ENCODE measurements around the gene ZNF311.
"Not testable (repeated sequence)": the region's sequence is repeated elsewhere in the genome, so short reads cannot be mapped to it uniquely, and the experiment has no call there.

Gene ZNF311

DNA sequence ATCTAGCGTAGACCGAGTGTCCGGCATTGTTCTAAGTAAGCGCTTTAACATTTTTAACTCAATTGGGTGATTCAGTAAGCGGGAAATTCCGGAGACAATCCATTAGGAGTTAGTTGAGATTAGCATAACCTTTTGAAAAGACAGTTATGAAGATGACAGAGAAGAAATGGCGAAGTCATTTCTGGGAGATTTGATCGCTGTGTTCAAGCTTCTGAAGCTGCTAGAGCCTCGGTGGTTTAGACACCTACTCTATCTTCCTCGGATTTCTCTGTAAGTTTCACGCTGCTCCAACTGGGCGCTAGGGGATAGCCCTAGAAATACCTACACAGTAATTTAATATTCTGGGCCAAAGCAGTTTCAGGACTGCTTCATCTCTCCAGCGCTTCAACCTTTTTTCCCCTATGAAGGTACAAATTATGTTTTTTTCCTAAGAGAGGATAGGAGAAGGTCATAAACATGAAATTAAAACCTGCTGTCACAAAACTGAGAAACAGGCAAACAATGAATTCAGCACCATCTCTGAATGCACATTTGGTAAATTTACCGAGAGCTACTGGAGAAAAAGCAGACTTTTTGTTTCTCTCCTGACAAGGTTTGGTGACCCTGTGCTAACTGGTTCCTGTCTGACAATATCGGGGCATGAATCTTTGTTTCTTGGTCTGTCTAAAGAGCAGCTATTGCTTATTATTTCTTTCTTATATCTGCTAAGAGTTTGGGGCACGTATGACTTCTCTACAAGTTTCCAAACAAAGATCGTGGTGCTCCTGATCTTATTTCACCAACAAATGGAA lies 22.4 kb downstream of the ZNF311 start:
- FAIRE-seq: no peak
- DNase-seq (ENCODE audit: low spot score): peak; percentile 46

DNA sequence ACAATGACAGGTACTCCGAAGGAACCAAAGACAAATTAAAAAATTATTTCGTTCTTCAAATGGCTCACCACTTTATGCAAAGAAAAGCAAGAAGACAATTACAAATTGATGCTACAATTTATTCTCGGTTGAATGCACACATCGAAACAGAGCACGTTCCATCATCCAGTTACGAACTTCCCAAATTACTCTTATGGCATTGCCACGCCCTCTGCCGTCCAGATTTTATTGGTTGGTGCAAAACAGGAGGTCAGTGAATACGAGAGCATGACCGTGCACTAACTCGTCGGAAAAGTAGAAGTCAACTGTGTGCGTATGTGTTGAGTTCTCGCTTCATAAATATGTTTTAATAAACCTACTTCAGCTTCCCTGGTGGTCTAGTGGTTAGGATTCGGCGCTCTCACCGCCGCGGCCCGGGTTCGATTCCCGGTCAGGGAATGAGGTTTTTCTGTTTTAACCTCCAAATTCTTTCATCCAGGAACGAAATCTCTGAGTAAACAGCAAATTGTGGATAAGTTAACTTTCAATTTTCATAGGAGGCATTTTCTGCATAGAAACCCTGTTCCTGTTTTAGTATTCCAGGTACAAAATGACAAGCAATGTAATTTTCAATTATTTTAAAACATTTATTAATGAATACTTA lies 23.2 kb downstream of the ZNF311 start:
- FAIRE-seq (no peak), DNase-seq (ENCODE audit: low spot score) (peak; percentile 62)

DNA sequence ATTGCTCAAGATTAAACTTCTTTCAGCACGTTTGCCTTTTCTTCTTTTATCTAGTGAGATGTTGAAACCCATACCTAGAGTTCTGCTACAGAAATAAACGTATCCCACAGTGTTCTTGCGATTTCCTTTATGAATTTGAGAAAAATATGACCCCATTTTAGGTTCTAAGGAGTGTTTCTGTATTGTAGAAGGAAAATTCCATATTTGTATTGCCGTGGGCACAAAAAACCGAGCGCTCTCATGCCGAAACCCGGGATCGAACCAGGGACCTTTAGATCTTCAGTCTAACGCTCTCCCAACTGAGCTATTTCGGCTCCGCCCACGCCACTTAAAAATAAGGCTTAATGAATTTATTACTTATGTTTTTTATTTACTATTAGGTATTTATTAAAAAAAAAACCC lies 23.7 kb downstream of the ZNF311 start:
- DNase-seq (ENCODE audit: low spot score) (no peak), FAIRE-seq (no peak)

DNA sequence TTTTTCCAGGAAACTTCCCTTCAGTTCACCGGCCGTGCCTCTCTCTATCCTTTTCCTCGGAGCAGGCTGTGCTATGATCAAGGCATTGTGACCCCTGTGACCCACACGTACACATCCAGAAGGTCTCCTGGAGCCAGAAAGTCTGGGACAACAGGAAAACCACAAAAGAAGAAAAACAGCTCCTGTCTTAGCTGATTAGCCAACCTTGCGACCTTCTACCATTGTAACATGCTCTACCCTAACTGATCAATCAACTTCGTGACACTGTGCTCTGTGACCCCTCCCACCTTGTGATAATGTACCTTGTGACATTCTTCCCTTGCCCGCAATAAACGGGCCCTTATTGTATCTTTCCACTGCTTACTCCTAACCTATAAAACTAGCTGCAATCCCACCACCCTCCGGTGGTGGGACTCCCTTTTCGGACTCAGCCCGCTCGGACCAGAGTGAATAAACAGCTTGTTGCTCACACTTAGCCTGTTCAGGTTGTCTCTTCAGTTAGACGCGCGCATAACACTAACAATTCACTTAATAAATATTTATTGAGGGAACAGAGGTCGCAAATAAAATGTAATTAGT lies 24.2 kb downstream of the ZNF311 start:
- FAIRE-seq (peak; percentile 68), DNase-seq (ENCODE audit: low spot score) (peak; percentile 82)

DNA sequence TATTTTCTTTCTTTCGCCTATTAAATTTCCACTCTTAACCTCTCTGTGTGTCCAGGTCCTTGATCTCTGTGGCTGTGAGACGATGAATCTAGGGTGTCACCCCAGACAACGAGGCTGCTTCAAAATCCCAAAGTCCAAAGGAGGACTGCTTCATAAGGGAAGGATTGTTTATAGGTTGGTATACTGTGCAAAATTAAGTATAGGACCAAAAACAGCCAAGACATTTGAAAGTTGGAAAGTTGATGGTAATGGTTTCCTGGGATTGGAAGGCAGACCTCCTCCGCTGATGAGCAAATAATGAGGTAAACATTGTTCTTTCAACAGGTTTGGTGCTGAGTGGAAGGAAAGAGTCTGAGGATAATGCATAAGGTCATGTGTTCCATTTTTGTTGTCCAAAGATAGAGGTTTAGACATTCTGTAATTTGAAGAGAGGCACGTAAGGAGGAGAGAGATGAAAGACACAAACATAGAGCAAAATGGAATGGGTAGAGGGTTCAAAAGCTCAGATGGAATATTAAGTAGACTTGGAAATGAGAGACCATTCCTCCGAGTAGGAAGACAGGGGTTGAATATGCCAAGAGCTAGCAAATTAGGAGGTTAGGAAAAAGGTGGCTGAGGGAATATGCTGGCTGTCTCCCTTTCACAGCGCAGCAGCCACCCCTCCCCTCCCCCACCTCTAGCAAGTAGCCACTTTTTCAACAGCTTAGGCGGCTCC lies 24.8 kb downstream of the ZNF311 start:
- DNase-seq (ENCODE audit: low spot score) (no peak), FAIRE-seq (no peak)

DNA sequence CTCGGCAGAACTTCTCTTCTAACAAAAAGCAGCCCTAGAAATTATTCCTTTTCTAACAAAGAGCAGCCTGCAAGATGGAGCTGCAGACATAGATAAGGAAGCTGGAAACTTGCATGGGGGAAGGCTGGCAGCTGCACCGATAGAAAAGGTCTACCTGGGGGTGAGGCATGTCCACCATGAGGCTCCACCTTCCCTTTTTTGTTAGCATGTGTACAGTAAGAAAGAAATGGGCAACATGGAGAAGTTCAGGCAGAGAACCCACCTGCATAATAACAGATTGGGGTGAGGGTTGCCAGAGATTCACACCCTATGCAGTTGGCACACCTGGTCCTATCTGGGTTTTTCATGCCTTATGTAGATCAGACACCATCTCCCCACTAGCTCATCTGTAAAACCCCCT lies 25.4 kb downstream of the ZNF311 start:
- FAIRE-seq (no peak), DNase-seq (ENCODE audit: low spot score) (no peak)

DNA sequence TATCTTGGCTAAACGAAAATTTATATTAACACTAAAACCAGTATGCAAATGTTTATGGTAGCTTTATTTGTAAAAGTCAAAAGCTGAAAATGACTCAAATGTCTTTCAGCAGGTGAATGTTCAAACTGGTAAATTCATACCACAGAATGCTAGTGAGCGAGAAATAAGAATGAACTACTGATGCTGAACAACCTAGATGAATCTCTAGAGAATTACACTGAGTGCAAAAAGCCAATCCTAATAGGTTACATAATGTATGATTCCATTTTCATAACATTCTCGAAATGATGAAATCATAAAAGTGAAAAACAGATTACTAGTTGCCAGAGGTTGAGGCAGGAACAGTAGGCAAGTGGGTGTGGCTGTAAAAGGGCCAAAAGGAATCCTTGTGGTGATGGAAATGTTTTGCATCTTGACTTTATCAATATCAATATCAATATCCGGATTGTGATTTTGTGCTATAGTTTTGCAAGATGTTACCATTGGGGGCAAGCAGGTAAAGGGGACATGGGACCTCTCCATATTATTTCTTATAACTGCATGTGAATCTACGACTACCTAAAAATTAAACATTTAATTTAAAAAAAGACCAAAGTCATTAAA lies 26.1 kb downstream of the ZNF311 start:
- FAIRE-seq: no peak

DNA sequence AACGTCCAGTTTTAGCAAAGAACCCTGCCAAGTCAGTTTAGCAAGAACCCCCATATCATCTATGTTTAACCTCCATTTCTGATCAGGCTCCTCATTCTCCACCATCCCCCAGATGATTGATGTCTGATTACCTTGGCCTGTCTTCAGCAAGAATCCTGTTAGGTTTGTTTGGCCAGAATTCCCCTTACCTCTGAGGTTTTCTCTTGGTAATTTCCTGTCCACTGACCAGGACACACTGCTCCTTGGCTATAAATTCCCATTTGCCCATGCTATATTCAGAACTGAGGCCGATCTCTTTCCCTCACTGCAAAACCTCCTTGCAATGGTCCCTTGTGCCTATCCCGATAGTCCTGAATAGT lies 27.0 kb downstream of the ZNF311 start:
- FAIRE-seq (no peak), DNase-seq (ENCODE audit: low spot score) (no peak)

More for the DNA sequence above, 26.1 kb downstream of the ZNF311 start:
- no peak for DNase-seq (ENCODE audit: low spot score)

DNA sequence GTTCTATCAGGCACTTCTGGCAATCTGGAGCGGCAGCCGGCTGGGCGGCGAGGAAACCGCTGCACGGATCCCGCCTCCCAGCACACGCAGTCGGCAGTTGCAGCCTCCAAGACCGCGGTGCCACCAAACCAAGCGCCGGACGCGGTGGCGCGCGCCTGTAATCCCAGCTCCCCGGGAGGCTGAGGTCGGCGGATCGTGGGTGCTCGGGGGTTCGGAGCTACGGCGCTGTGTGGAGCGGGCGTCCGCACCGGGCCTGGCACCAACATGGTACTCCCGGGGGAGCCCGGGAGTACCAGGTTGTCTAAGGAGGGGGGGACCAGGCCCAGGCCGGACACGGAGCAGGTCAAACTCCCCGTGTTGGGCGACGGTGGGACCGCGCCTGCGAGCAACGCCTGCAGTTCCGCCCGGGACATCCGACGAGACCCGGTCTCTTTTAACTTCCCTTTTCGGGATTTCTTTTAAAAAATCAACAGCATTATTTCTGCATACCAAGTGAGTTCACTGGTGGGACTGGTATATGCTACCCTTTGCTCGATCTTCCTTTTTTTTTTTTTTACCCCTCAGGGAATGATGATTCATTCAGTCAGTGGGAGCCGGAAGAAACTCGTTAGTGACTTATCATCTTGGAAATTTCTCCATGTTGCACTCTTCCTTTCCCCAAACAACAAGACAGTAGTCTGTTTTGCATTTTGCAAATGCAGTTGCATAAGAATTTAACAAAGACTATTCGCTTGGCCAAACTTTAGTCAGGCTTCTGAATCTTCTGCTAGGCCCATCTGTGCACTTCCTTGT lies 27.6 kb downstream of the ZNF311 start:
- no peak for FAIRE-seq
- DNase-seq (ENCODE audit: low spot score): no peak

DNA sequence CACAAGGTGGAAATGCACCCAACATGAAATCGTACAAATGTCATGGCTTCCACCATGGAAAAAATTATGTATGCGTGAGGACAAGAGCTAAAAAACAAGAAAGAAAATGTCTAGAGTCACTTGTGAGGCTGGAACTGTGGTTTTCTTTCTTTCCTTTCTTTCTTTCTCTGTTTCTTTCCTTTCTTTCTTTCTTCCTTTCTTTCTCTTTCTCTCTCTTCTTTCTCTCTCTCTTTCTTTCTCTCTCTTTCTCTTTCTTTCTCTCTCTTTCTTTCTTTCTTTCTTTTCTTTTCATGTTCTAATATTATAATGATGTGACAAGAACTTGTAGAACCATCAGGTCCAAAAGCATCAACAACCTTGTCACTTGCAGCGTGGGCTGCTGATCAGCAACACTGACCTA lies 28.4 kb downstream of the ZNF311 start:
- DNase-seq (ENCODE audit: low spot score) (no peak), FAIRE-seq (no peak)

DNA sequence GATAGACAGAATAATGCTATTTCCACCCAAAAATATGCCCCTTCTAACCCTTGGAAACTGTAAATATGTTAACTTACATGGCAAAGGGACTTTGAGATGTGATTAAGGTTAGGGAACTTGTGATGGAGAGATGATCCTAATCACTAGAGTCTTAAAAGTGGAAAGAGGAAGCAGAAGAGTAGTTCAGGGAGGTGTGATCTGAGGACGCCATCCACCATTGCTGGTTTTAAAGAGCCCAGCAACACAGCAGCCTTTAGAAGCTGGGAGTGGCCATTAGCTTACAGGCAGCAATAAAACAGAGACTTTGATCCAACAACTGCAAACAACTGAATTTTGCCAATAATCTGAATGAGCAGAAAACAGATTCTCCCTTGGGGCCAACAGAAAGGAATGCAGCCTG lies 30.6 kb downstream of the ZNF311 start:
- FAIRE-seq (no peak), DNase-seq (ENCODE audit: low spot score) (no peak)

DNA sequence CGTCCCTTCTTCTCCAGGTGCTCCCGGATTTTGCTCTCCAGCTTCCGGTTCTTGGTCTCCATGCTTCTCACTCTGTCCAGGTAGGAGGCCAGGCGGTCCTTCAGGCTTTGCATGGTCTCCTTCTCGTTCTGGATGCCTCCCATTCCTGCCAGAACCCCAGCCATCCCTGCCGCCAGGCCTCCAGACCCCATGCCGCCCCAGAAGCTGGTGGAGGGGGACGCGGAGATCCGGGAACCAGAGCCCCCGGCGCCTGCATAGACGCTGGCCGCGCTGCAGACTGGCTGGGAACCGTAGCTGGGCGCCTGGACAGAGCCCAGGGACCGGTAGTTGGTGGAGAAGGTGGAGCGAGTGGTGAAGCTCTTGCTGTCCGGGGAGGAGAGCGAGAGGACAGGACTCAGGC lies 35.1 kb downstream of the ZNF311 start:
- not testable (repeated sequence) for FAIRE-seq; DNase-seq (ENCODE audit: low spot score)

DNA sequence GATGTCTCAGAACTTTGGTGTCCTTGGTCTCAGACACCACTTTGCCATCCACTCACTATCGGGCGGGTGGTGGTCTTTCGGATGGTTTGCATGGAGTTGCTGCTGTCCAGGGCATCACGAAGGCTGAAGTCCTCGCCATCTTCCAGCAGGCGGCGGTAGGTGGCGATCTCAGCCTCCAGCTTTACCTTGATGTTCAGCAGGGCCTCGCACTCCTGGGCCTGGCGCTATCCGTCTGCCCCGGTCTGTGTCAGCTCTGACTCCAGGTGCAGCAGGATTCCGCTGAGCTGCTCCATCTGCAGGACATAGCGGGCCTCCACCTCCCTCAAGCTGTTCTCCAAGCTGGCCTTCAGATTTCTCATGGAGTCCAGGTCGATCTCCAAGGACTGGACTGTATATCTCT lies 36.0 kb downstream of the ZNF311 start:
- FAIRE-seq (no peak), DNase-seq (ENCODE audit: low spot score) (no peak)

DNA sequence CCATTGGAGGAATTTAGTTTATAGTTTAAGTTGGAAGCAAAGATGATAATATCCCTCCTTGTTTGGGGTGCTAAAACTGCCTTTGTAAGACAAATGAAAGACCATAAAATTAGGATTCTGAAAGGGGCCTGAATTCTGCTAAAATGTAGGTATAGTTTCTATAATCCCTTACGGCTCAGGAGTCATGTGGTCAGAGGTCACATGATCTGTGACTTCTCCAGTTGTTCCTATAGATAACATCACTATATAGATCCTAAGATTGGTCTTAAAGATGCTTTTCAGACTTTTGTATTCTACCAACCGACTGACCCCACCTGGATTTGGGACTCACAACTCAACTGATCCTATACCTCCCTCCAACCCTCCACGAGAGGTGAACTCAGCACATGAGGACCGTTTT lies 36.6 kb downstream of the ZNF311 start:
- no peak for FAIRE-seq
- DNase-seq (ENCODE audit: low spot score): no peak

DNA sequence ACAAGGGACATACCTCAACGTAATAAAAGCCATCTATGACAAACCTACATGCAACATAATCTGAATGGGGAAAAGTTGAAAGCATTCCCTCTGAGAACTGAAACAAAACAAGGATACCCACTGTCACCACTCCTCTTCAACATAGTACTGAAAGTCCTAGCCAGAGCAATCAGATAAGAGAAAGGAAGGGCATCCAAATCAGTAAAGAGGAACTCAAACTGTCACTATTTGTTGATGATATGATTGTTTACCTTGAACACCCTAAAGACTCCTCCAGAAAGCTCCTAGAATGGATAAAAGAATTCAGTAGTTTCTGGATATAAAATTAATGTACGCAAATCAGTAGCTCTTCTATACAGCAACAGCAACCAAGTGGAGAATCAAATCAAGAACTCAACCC lies 39.4 kb downstream of the ZNF311 start:
- no peak for DNase-seq (ENCODE audit: low spot score)

DNA sequence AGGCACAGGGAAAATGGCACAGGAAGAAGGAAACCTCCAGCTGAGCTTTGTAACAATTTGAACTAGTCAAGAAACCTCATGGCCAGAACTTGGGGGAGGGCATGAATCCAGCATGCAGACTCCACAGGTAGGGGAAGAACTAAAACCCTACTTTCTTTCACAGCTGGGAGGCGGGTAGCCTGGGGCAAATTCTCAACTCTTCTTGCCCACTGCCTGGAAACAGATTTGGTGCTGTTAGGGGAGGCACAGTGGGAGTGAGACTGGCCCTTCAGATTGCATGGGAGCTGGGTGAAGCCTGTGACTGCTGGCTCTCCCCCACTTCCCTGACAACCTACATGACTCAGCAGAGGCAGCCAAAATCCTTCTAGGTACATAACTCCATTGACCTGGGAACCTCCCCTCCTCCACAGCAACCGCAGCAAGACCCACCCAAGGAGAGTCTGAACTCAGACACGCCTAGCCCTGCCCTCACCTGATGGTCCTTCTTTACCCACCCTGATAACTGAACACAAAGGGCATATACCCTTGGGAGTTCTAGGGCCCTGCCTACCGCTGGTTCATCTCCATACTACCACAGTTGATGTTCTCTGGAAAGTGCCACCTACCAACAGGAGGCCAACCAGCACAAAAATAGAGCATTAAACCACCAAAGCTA lies 44.1 kb downstream of the ZNF311 start:
- peak; percentile 69 for FAIRE-seq
- DNase-seq (ENCODE audit: low spot score): no peak

More for the DNA sequence above, 39.4 kb downstream of the ZNF311 start:
- FAIRE-seq: no peak

DNA sequence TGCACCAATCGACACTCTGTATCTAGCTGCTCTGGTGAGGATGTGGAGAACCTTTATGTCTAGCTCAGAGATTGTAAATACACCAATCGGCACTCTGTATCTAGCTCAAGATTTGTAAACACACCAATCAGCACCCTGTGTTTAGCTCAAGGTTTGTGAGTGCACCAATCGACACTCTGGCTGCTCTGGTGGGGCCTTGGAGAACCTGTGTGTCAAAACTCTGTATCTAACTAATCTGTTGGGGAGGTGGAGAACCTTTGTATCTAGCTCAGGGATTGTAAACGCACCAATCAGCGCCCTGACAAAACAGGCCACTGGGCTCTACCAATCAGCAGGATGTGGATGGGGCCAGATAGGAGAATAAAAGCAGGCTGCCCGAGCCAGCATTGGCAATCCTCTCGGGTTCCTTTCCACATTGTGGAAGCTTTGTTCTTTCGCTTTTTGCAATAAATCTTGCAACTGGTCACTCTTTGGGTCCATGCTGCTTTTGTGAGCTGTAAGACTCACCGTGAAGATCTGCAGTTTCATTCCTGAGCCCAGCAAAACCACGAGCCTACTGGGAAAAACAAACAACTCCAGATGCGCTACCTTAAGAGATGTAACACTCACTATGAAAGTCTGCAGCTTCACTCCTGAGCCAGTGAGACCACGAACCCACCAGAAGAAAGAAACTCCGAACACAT lies 46.4 kb downstream of the ZNF311 start:
- not testable (repeated sequence) for DNase-seq (ENCODE audit: low spot score); FAIRE-seq

DNA sequence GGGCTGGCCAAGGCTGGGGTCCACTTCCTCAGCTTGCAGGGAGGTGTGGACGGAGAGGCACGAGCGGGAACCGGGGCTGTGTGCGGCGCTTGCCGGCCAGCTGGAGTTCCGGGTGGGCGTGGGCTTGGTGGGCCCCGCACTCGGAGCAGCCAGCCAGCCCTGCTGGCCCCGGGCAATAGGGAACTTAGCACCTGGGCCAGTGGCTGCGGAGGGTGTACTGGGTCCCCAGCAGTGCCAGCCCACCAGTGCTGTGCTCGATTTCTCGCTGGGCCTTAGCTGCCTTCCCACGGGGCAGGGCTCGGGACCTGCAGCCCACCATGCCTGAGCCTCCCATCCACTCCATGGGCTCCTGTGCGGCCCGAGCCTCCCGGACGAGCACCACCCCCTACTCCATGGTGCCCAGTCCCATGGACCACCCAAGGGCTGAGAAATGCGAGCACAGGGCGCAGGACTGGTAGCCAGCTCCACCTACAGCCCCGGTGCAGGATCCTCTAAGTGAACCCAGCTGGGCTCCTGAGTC lies 47.3 kb downstream of the ZNF311 start:
- not testable (repeated sequence) for FAIRE-seq; DNase-seq (ENCODE audit: low spot score)

DNA sequence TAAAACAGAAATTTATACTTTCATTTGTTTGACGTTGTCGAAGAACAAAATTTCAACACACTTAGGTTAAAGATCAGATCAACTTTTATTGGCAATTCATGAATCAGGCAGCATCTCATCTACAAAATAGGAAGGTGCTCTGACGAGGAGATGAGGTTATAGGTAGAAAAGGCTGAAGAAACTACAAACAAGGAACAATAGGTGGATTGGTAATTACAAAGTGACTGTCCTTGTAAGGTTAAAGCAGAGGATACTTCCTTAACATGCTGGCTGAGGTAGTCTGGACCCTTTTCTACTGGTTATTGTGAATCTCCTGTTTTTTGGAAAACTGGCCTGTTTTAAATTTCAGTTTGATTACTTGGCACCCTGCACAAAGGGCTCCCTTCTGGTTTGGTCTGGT lies 48.8 kb downstream of the ZNF311 start:
- DNase-seq (ENCODE audit: low spot score): no peak
- FAIRE-seq: no peak

All from urothelium cell line (cell line).